ENCODE results near the gene CPNE1. TPM values are rescaled to one million over a fixed set of nuclear protein-coding genes. Genes with fewer than 3 reads are reported as not detected.

The CPNE1 gene
- total and polyA plus RNA-seq, 2 donors (not counting 1 experiment from before 2014, with no cell fraction given) = 88.8 to 146 TPM

- H3K27ac ChIP-seq (ENCODE audit: insufficient read depth, low read length) = no peak overlapping the region
- peak overlapping the region; percentile 93 for H3K4me2 ChIP-seq (ENCODE audit: extremely low read depth, insufficient read depth, low read length)
- no peaks in the 10 kb centered on the region for H3K27me3 ChIP-seq (ENCODE audit: control insufficient read depth, insufficient read depth, low read length)
- H3K4me3 ChIP-seq (replicated peaks in 1 of 4; ENCODE audit: control extremely low read depth in 1 of 4, insufficient read depth in 1 of 4, low read depth in 3 of 4, low read length in 4 of 4) = peak overlapping the region in 3 of 4 experiments; percentile 65 to 93 (median 87)
- H3K36me3 ChIP-seq (ENCODE audit: control insufficient read depth, insufficient read depth, low read length) = no peaks in the 10 kb centered on the region
- no peak overlapping the region for H2AFZ ChIP-seq (ENCODE audit: low read length)
- DNase-seq (ENCODE audit: low read depth in 2 of 2) = peak in 1 of 2 donors; percentile 59
- peaks cover 31% of the 10 kb centered on the region for H4K20me1 ChIP-seq (ENCODE audit: control insufficient read depth, extremely low read depth, insufficient read depth, low read length)
- peaks cover 9% of the 10 kb centered on the region for H3K4me1 ChIP-seq (ENCODE audit: control insufficient read depth, extremely low read depth, insufficient read depth, low read length)
- H3K79me2 ChIP-seq (ENCODE audit: control insufficient read depth, insufficient read depth, low read length) = peaks cover 86% of the 10 kb centered on the region
- H3K9ac ChIP-seq (ENCODE audit: insufficient read depth, low read length) = no peak overlapping the region
- TF ChIP-seq EZH2 (IDR thresholded peaks at IDR 0.05; ENCODE audit: low read length, missing control alignments) = no peak
- TF ChIP-seq, protein P1, sequence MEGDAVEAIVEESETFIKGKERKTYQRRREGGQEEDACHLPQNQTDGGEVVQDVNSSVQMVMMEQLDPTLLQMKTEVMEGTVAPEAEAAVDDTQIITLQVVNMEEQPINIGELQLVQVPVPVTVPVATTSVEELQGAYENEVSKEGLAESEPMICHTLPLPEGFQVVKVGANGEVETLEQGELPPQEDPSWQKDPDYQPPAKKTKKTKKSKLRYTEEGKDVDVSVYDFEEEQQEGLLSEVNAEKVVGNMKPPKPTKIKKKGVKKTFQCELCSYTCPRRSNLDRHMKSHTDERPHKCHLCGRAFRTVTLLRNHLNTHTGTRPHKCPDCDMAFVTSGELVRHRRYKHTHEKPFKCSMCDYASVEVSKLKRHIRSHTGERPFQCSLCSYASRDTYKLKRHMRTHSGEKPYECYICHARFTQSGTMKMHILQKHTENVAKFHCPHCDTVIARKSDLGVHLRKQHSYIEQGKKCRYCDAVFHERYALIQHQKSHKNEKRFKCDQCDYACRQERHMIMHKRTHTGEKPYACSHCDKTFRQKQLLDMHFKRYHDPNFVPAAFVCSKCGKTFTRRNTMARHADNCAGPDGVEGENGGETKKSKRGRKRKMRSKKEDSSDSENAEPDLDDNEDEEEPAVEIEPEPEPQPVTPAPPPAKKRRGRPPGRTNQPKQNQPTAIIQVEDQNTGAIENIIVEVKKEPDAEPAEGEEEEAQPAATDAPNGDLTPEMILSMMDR (conservative IDR thresholded peaks at IDR 0.05 in 1 of 2, IDR thresholded peaks at IDR 0.05 in 1 of 2; ENCODE audit: low read depth in 1 of 2, low read length in 2 of 2) = no peak
- H3K9me3 ChIP-seq (ENCODE audit: control insufficient read depth, insufficient read depth, low read depth, low read length) = no peaks in the 10 kb centered on the region
Measured at GRCh38 chr20:35661053-35661452, 3.6 kb downstream of the CPNE1 start.

- Histone ChIP-seq H3K27me3 (ENCODE audit: control insufficient read depth, insufficient read depth, low read length) (no peaks in the 10 kb centered on the region), H3K36me3 (ENCODE audit: control insufficient read depth, insufficient read depth, low read length) (no peaks in the 10 kb centered on the region), H4K20me1 (ENCODE audit: control insufficient read depth, extremely low read depth, insufficient read depth, low read length) (peaks cover 31% of the 10 kb centered on the region), H3K9ac (ENCODE audit: insufficient read depth, low read length) (no peak overlapping the region), H3K27ac (ENCODE audit: insufficient read depth, low read length) (no peak overlapping the region), H2AFZ (ENCODE audit: low read length) (no peak overlapping the region), H3K4me1 (ENCODE audit: control insufficient read depth, extremely low read depth, insufficient read depth, low read length) (peaks cover 9% of the 10 kb centered on the region), H3K9me3 (ENCODE audit: control insufficient read depth, insufficient read depth, low read depth, low read length) (no peaks in the 10 kb centered on the region), H3K4me2 (ENCODE audit: extremely low read depth, insufficient read depth, low read length) (peak overlapping the region; percentile 93), H3K4me3 (replicated peaks in 1 of 4; ENCODE audit: control extremely low read depth in 1 of 4, insufficient read depth in 1 of 4, low read depth in 3 of 4, low read length in 4 of 4) (no peak overlapping the region), H3K79me2 (ENCODE audit: control insufficient read depth, insufficient read depth, low read length) (peaks cover 93% of the 10 kb centered on the region)
- no peak for DNase-seq (ENCODE audit: low read depth in 2 of 2)
- no peak for TF ChIP-seq EZH2 (IDR thresholded peaks at IDR 0.05; ENCODE audit: low read length, missing control alignments)
- TF ChIP-seq, protein P1 (conservative IDR thresholded peaks at IDR 0.05 in 1 of 2, IDR thresholded peaks at IDR 0.05 in 1 of 2; ENCODE audit: low read depth in 1 of 2, low read length in 2 of 2) = no peak
Measured at GRCh38 chr20:35660122-35660937, 4.4 kb downstream of the CPNE1 start.

GRCh38 chr20:35657271-35657670, 7.4 kb downstream of the CPNE1 start:
- H3K4me1 ChIP-seq (ENCODE audit: control insufficient read depth, extremely low read depth, insufficient read depth, low read length) = peaks cover 9% of the 10 kb centered on the region
- no peak overlapping the region for H3K9ac ChIP-seq (ENCODE audit: insufficient read depth, low read length)
- no peaks in the 10 kb centered on the region for H3K9me3 ChIP-seq (ENCODE audit: control insufficient read depth, insufficient read depth, low read depth, low read length)
- no peak overlapping the region for H3K27ac ChIP-seq (ENCODE audit: insufficient read depth, low read length)
- H3K4me2 ChIP-seq (ENCODE audit: extremely low read depth, insufficient read depth, low read length) = no peak overlapping the region
- H3K79me2 ChIP-seq (ENCODE audit: control insufficient read depth, insufficient read depth, low read length) = peaks cover 99% of the 10 kb centered on the region
- no peaks in the 10 kb centered on the region for H3K27me3 ChIP-seq (ENCODE audit: control insufficient read depth, insufficient read depth, low read length)
- H3K36me3 ChIP-seq (ENCODE audit: control insufficient read depth, insufficient read depth, low read length) = peaks cover 7% of the 10 kb centered on the region
- peaks cover 22% of the 10 kb centered on the region for H4K20me1 ChIP-seq (ENCODE audit: control insufficient read depth, extremely low read depth, insufficient read depth, low read length)
- DNase-seq (ENCODE audit: low read depth in 2 of 2) = no peak
- TF ChIP-seq, protein P1 (conservative IDR thresholded peaks at IDR 0.05 in 1 of 2, IDR thresholded peaks at IDR 0.05 in 1 of 2; ENCODE audit: low read depth in 1 of 2, low read length in 2 of 2) = no peak
- no peak for TF ChIP-seq EZH2 (IDR thresholded peaks at IDR 0.05; ENCODE audit: low read length, missing control alignments)
- no peak overlapping the region for H2AFZ ChIP-seq (ENCODE audit: low read length)
- H3K4me3 ChIP-seq (replicated peaks in 1 of 4; ENCODE audit: control extremely low read depth in 1 of 4, insufficient read depth in 1 of 4, low read depth in 3 of 4, low read length in 4 of 4) = no peak overlapping the region

Data from fibroblast of lung (primary cell).